H1 (cell line): ENCODE measurements around the gene CPPED1. TPM values are rescaled to one million over a fixed set of nuclear protein-coding genes. Genes with fewer than 3 reads are reported as not detected.

ENCODE experiments used
- CEBPB ChIP-seq: IDR thresholded peaks from 2 replicates; pipeline ENCODE4 v1.6.1; 2012; ENCODE audit warnings: low read depth, low read length
- EZH2 ChIP-seq: fragments of 200-600 bp; sonication (generic); IDR thresholded peaks from 2 replicates; pipeline ENCODE4 v1.7.1; 2012; ENCODE audit warnings: low read depth, mild to moderate bottlenecking, moderate library complexity, low read length, inconsistent platforms; ENCODE audit not compliant: severe bottlenecking
- GTF2F1 ChIP-seq: IDR thresholded peaks from 2 replicates; pipeline ENCODE4 v1.6.1; 2012; ENCODE audit warnings: low read depth, low read length, improper control_type of control experiment, borderline replicate concordance
- RNF2 ChIP-seq: fragments of 200-900, 300-1000 bp; sonication (generic); IDR thresholded peaks from 2 replicates; pipeline ENCODE4 v1.7.1; 2016; ENCODE audit warnings: borderline replicate concordance, low read depth, mild to moderate bottlenecking, antibody characterized with exemption, low read length; ENCODE audit not compliant: poor library complexity, severe bottlenecking; ENCODE audit errors: missing control alignments
- TAF1 ChIP-seq: IDR thresholded peaks from 2 replicates; pipeline ENCODE4 v1.6.1; 2011; ENCODE audit warnings: mild to moderate bottlenecking, low read depth, low read length
- TEAD4 ChIP-seq: IDR thresholded peaks from 2 replicates; pipeline ENCODE4 v1.6.1; 2012; ENCODE audit warnings: low read depth, low read length, inconsistent platforms, mixed read lengths
- ZNF274 ChIP-seq: IDR thresholded peaks from 2 replicates; pipeline ENCODE4 v1.7.0; 2012; ENCODE audit warnings: low read length, borderline replicate concordance; ENCODE audit errors: extremely low read depth
- polyA plus RNA-seq, 7 experiments: library from polyadenylated mRNA; depleted of rRNA in 3 of 7; stranded (reverse) in 5 of 7; unstranded in 2 of 7; fragments of >200 nt in 5 of 7; fragments of 200-250 nt in 2 of 7; gene quantifications; 1 replicate in 5 of 7; 2 replicates in 1 of 7; 4 replicates in 1 of 7; pipeline versions ENCODE4 v1.2.1 to v1.2.3, GENCODE V29; 2011 to 2013; ENCODE audit warnings: missing spikeins in 2 of 7, mixed read lengths in 2 of 7
- total RNA-seq: library from RNA; stranded (reverse); fragmentation: NEBNext Ultra II Directional; extraction: Animal tissue kit (Norgen Biotek cat#: 25700); gene quantifications from 2 replicates; pipeline ENCODE4 v1.2.1, GENCODE V29; 2021

CPPED1 gene
- total and polyA plus RNA-seq, 2 of the 8 experiments (the other 6 are each of a cell fraction or from before 2014, with no cell fraction given), result 3.5 to 11.2 TPM

DNA sequence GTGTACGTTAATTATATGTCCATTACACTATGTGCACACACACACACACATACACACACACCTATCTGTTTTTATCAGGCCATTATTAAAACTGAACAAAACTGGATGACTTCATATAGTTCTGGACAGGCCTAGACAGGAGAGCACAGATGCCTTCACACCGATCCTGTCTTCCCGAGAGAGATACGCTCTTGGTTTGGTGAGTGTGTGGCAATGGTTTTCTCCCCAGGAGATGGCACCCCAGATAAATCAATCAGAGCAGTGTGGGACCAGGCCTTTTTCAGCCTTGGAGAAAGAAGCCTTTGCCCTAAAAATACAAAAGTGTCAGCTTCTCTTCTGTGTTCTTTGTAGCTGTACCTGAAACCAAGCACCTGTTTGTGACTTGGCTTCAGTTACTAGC lies 83.7 kb downstream of the CPPED1 start (continued):
- TF ChIP-seq TAF1, result no peak
- no peak for TF ChIP-seq CEBPB
- TF ChIP-seq GTF2F1, result no peak
- no peak for TF ChIP-seq RNF2
- no peak for TF ChIP-seq TEAD4
- TF ChIP-seq ZNF274, result no peak
- no peak for TF ChIP-seq EZH2
